KG1 (cell line): ENCODE measurements around the gene TRPV4.
"Not testable (repeated sequence)": the region's sequence is repeated elsewhere in the genome, so short reads cannot be mapped to it uniquely, and the experiment has no call there.

Source experiments
- DNase-seq: peaks from one replicate; lab custom pipeline; 2025; lab: John Stamatoyannopoulos, UW

TRPV4 gene

DNA sequence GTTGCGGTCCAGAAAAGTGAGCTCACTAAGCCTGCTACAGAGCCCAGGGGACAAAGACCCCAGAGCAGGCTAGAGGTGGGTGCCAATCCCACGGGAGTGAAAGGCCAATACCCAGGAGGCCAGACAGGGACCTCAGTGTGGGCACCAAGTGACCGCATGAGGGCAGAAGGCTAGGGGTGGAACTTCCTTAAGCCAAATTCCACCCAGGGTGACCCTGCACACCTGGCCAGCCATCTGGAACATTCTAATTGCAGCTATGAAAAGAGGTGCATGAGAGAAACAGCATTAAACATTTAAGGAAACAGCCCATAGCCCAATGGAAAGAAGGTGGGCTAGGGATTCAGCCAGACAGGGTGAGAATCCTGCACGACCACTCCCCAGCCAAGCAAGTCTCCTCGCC, 27.8 kb upstream of the TRPV4 start:
- DNase-seq: no peak

GRCh38 chr12:109858764-109859163, 25.6 kb upstream of the TRPV4 start:
- DNase-seq: no peak

GRCh38 chr12:109857715-109858114, 24.5 kb upstream of the TRPV4 start:
- no peak for DNase-seq

DNA sequence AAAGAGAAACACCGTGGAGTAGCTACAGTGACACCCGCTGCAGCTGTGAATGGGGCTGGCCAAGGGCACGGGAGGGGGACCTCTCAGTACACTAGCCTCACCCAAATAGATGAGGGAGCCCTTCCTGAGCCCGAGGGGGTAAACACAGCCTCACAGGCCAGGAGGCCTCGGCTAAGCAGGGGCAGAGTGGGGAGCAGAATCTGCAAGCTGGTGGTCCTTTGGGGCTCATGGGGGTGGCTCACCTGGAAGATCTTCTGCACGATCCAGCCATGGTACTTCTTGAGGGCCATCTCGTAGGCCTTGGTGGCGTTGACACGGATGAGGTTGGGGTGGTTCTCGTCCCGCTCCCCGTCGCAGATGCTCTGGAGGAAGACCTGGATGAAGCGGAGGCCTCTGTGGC, 22.2 kb upstream of the TRPV4 start:
- no peak for DNase-seq

DNA sequence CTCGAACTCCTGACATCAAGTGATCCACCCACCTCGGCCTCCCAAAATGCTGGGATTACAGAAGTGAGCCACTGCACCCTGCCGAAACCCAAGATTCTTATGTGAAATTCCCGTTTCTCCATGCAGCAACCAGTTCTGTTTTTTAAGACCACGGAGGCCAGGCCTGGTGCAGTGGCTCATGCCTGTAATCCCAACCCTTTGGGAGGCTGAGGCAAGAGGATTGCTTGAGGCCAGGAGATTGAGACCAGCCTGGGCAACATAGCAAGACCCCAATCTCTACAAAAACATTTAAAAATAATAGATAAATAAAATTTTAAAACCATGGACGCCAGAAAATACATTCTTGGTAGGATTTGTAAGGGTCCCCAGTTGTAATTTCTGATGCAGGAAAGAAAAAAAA, 17.3 kb upstream of the TRPV4 start:
- not testable (repeated sequence) for DNase-seq

- DNase-seq: no peak
These were observed 14.0 kb upstream of the TRPV4 start for GRCh38 chr12:109847142-109847735.

- DNase-seq: no peak
These were observed 12.6 kb upstream of the TRPV4 start for GRCh38 chr12:109845824-109846205.

DNA sequence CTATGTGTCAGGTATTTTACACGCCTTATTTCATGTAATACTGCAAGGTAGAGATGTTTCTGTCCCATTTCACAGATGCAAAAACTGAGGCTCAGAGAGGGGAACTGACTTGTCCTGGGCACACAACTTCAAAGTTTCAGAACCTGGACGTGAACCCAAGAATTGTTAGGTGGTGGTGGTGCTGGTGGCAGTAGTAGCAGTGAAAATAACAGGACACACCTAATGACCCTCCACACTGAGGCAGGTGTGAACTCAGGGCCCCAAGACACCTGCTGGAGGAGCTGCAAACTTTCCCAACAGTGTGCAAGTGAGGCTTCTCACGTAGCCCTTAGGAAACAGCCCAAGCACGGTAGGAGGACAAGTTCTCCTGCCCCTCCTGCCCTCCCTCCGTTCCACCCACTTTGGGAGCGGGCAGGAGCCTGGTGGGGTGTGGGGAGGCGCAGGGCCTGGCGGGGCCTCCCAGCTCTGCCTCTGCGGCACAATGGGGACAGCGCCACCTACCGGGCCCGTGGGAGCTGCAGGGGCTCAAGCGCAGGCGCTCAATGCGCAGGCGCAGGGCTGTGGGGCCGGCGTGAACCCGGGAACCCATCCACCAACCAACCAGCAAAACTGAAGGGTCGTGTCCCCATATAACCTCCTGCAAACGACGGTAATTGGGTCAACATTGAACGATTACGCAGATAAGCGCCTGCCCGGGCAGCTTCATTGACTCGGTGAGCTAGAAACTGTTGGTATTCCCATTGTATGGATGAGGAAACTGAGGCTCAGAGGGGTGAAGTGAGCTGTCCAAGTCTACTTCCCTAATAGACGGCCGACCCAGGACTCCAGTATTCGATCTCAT, 12.0 kb upstream of the TRPV4 start:
- peak; percentile 83 for DNase-seq

GRCh38 chr12:109844091-109844490, 10.9 kb upstream of the TRPV4 start:
- DNase-seq: no peak

- DNase-seq: no peak
These were observed 8.8 kb upstream of the TRPV4 start for GRCh38 chr12:109842021-109842420.

DNA sequence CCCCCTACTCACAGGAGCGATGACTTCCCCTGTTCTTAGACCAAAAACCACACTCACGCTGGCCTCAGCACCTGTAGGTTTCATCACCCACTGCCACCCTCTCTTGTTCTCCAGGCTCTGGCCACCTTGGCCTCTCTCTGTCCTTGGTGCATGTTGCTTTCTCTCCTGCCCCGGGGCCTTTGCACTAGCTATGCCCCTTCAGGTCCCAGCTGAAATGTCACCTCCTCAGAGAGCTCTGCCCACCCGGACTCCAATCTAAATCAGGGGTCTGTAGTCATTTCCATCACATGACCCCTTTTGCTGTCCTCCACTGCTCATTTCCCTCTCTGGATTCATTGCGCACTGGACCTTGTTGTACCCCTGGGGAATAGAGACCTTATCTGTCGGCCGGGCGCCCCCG, 8.2 kb upstream of the TRPV4 start:
- DNase-seq: no peak

DNA sequence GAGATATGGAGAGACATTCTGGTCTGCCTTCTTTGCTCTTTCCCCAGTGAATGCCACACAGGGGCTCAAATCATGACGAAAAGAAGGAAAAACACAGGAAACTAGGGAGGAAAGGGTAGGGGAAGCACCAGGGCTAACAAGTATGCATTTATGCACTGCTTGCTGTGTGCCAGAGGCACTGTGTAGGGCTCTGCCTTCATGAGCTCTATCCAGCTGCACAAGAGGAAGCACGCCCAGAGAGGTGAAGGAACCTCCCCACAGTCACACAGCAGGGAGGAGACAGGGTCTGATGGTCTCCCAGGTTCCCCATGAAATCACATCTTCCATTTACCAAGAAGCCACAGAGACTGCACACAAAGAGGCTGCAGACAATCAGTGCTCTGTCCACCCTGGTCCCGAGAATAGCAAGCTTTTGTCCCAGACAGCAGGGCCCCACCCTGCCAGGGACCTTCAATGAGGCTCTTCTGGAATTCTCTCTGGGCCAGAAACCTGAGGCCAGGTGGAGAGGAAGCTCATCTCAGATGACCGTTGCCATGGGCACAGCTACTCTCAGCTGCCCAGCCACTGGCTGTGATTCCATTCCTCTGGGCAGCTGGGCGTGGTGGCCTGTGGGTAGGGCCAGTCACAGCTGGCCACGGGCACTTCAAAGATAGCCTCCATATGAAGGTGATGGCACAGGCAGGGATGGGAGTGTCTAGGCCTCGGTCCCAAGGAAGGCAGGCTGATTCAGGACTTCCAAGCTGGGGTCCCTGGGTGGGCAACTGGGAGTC, 7.3 kb upstream of the TRPV4 start:
- DNase-seq: no peak

DNA sequence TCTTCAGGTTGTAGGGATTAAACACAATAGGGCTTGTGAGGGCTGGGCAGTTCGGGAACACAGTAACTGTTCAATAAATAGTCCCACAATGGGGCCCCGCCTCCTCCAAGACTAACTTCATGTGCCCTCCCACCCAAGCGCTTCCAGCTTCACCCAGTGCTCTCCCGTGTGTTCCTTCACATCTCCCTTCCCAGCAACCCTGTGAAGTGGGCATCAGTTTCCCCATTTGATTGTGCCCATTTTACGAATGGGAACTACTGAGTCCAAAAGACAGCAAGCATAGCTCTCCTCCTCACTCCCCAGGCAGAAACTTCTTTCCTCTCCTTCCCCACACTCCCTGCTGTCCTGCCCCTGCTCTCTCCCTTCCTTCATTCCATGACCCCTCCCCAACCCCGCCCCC, 6.2 kb upstream of the TRPV4 start:
- DNase-seq: no peak

- no peak for DNase-seq
These were observed 3.7 kb upstream of the TRPV4 start for GRCh38 chr12:109836916-109837315.

- no peak for DNase-seq
These were observed 2.6 kb upstream of the TRPV4 start for GRCh38 chr12:109835827-109836226.

GRCh38 chr12:109832541-109833306, 474 bp downstream of the TRPV4 start:
- no peak for DNase-seq

- no peak for DNase-seq
These were observed 1.3 kb downstream of the TRPV4 start for GRCh38 chr12:109831929-109832328.

GRCh38 chr12:109831365-109831764, 1.8 kb downstream of the TRPV4 start:
- DNase-seq: no peak

DNA sequence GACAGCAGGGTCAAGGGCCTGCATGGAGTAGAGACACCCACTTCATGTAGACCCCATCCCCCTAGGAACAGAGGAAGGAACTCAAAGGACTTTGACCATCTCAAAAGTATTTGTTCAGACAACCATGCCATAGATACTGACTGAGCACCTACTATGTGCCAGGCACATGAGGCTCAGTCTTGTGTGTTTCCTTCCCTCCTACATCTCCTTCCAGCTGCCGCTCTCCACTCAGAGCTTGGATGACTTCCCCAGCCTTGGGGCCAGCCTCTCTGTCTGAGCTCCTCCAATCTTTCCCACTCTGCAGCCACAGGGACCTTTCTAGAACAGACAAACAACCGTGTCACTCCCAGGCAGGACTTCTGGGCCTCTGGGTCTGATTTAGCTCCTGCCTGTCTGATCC, 2.5 kb downstream of the TRPV4 start:
- no peak for DNase-seq

DNA sequence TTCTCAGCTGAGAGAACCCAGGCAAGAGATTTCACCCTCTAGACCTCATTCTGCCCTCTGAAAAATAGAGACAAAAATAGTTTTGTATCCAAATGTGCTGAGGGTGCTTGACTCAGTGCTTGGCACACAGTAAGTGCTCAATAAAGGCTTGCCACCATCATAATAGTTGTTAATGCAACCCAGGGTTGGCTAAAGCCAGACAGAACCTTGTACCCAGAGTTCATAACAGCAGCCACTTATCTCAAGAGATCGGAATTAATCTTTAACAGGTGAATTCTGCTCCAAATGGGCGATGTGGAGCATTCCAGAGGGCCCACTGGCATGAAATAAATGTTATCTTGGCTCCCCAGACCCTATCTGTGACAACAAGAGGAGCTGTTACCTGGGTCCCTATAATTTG, 2.9 kb downstream of the TRPV4 start:
- no peak for DNase-seq

GRCh38 chr12:109829667-109830066, 3.5 kb downstream of the TRPV4 start:
- no peak for DNase-seq

- DNase-seq: no peak
These were observed 4.3 kb downstream of the TRPV4 start for GRCh38 chr12:109828754-109829511.
